ENCODE results near the gene RANBP10. TPM values are rescaled to one million over a fixed set of nuclear protein-coding genes. Genes with fewer than 3 reads are reported as not detected.

The RANBP10 gene
- total RNA-seq, 1 experiment from 2014 or later, result 15.6 TPM

GRCh38 chr16:67699265-67699664 is 107.1 kb downstream of the RANBP10 start:
- Histone ChIP-seq H2BK12ac (ENCODE audit: insufficient read length, low read depth, low read length) (no peak overlapping the region), H3K27ac (ENCODE audit: insufficient read length, low read depth, low read length) (no peak overlapping the region), H3K27me3 (ENCODE audit: insufficient read depth, low read length) (no peaks in the 10 kb centered on the region), H3K14ac (ENCODE audit: insufficient read depth, low read length) (no peak overlapping the region), H3K4me2 (ENCODE audit: insufficient read depth, insufficient read length, low read length) (no peak overlapping the region), H3K79me2 (ENCODE audit: insufficient read depth, low read length) (no peaks in the 10 kb centered on the region), H4K91ac (ENCODE audit: insufficient read length, low read depth, low read length) (no peak overlapping the region), H2BK15ac (ENCODE audit: low read depth, low read length) (no peak overlapping the region), H4K8ac (replicated peaks; ENCODE audit: insufficient read length, low read depth, low read length) (no peak overlapping the region), H3K79me1 (ENCODE audit: insufficient read depth, low read depth, low read length, poor library complexity, severe bottlenecking) (no peaks in the 10 kb centered on the region), H2BK5ac (ENCODE audit: insufficient read length, low read length) (no peak overlapping the region), H3K9me3 (ENCODE audit: control insufficient read depth, low read depth, low read length) (no peaks in the 10 kb centered on the region), H3K4ac (ENCODE audit: low read depth, low read length) (no peak overlapping the region), H2AFZ (ENCODE audit: low read length) (no peak overlapping the region), H3K23me2 (ENCODE audit: insufficient read length, low read depth, low read length, poor library complexity, severe bottlenecking) (no peaks in the 10 kb centered on the region), H3K23ac (ENCODE audit: insufficient read length, low read depth, low read length) (no peak overlapping the region), H3K56ac (ENCODE audit: insufficient read length, low read depth, low read length) (no peak overlapping the region), H3K18ac (ENCODE audit: insufficient read length, low read depth, low read length) (no peak overlapping the region), H3K4me1 (ENCODE audit: insufficient read depth, low read length) (no peaks in the 10 kb centered on the region), H2AK5ac (ENCODE audit: insufficient read length, low read length) (no peak overlapping the region), H3T11ph (ENCODE audit: low read length) (no peak overlapping the region), H3K9ac (ENCODE audit: extremely low read depth, insufficient read length, low read length) (no peak overlapping the region), H4K20me1 (ENCODE audit: control insufficient read depth, insufficient read depth, insufficient read length) (no peaks in the 10 kb centered on the region), H4K5ac (ENCODE audit: insufficient read length, low read depth, low read length) (no peak overlapping the region), H2BK120ac (ENCODE audit: low read depth, low read length, poor library complexity, severe bottlenecking) (no peak overlapping the region), H2BK20ac (ENCODE audit: low read depth, low read length, poor library complexity, severe bottlenecking) (no peak overlapping the region)
- no CpG with 5 or more reads among the region's 7 CpGs for WGBS (ENCODE audit: extremely low coverage, insufficient read length, low lambda C conversion rate)
- Mint-ChIP-seq H3K27ac (no peak overlapping the region; a peak in 1 of 7 replicates), H3K4me1 (peaks cover 3 to 4% of the 10 kb centered on the region in 2 experiments; a peak in 3 of 4 replicates), H3K9me3 (peaks cover 0 to 4% of the 10 kb centered on the region in 2 experiments; a peak in 2 of 5 replicates), H3K27me3 (ENCODE audit: low read depth) (no peaks in the 10 kb centered on the region), H3K4me3 (no peak overlapping the region), H3K36me3 (ENCODE audit: insufficient read depth in 1 of 3, low read depth in 3 of 3) (peaks cover 3 to 6% (median 5%) of the 10 kb centered on the region in 3 experiments; a peak in 4 of 7 replicates)
- DNase-seq, result no peak
- TF ChIP-seq, protein P1, sequence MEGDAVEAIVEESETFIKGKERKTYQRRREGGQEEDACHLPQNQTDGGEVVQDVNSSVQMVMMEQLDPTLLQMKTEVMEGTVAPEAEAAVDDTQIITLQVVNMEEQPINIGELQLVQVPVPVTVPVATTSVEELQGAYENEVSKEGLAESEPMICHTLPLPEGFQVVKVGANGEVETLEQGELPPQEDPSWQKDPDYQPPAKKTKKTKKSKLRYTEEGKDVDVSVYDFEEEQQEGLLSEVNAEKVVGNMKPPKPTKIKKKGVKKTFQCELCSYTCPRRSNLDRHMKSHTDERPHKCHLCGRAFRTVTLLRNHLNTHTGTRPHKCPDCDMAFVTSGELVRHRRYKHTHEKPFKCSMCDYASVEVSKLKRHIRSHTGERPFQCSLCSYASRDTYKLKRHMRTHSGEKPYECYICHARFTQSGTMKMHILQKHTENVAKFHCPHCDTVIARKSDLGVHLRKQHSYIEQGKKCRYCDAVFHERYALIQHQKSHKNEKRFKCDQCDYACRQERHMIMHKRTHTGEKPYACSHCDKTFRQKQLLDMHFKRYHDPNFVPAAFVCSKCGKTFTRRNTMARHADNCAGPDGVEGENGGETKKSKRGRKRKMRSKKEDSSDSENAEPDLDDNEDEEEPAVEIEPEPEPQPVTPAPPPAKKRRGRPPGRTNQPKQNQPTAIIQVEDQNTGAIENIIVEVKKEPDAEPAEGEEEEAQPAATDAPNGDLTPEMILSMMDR (conservative IDR thresholded peaks at IDR 0.05), result no peak
